SK-N-SH (cell line): Measurements from ENCODE around the gene CDH11.

Source experiments
- CTCF ChIP-seq: fragments of 200-600 bp; sonication (generic); IDR thresholded peaks from 2 replicates; pipeline ENCODE4 v1.6.1; 2017; ENCODE audit warnings: antibody characterized with exemption, mild to moderate bottlenecking, moderate library complexity
- POLR2AphosphoS5 ChIP-seq: IDR thresholded peaks from 2 replicates; pipeline ENCODE4 v1.6.1; 2012; ENCODE audit warnings: low read depth, low read length
- RFX5 ChIP-seq: IDR thresholded peaks from 2 replicates; pipeline ENCODE4 v1.6.1; 2012; ENCODE audit warnings: mild to moderate bottlenecking, improper control_type of control experiment, low read length
- USF1 ChIP-seq: IDR thresholded peaks from 2 replicates; pipeline ENCODE4 v1.4.0; 2012; ENCODE audit warnings: low read depth, borderline replicate concordance
- YY1 ChIP-seq: IDR thresholded peaks from 2 replicates; pipeline ENCODE4 v1.4.0; 2012; ENCODE audit warnings: low read depth, mild to moderate bottlenecking
- TF ChIP-seq, protein P1 (sequence below): IDR thresholded peaks from 2 replicates; pipeline ENCODE4 v1.6.1; 2012; ENCODE audit warnings: mild to moderate bottlenecking, low read depth, low read length, moderate library complexity
- TF ChIP-seq, protein P2 (sequence below): fragments of 150-350 bp; IDR thresholded peaks from 2 replicates; pipeline ENCODE4 v1.6.1; 2017; ENCODE audit warnings: antibody characterized with exemption, low read length, low read depth, borderline replicate concordance

- TF ChIP-seq RFX5, result no peak
- no peak for TF ChIP-seq POLR2AphosphoS5
- no peak for TF ChIP-seq CTCF
- TF ChIP-seq, protein P1, sequence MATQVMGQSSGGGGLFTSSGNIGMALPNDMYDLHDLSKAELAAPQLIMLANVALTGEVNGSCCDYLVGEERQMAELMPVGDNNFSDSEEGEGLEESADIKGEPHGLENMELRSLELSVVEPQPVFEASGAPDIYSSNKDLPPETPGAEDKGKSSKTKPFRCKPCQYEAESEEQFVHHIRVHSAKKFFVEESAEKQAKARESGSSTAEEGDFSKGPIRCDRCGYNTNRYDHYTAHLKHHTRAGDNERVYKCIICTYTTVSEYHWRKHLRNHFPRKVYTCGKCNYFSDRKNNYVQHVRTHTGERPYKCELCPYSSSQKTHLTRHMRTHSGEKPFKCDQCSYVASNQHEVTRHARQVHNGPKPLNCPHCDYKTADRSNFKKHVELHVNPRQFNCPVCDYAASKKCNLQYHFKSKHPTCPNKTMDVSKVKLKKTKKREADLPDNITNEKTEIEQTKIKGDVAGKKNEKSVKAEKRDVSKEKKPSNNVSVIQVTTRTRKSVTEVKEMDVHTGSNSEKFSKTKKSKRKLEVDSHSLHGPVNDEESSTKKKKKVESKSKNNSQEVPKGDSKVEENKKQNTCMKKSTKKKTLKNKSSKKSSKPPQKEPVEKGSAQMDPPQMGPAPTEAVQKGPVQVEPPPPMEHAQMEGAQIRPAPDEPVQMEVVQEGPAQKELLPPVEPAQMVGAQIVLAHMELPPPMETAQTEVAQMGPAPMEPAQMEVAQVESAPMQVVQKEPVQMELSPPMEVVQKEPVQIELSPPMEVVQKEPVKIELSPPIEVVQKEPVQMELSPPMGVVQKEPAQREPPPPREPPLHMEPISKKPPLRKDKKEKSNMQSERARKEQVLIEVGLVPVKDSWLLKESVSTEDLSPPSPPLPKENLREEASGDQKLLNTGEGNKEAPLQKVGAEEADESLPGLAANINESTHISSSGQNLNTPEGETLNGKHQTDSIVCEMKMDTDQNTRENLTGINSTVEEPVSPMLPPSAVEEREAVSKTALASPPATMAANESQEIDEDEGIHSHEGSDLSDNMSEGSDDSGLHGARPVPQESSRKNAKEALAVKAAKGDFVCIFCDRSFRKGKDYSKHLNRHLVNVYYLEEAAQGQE, result no peak
- TF ChIP-seq USF1, result no peak
- TF ChIP-seq YY1, result no peak
- TF ChIP-seq, protein P2, sequence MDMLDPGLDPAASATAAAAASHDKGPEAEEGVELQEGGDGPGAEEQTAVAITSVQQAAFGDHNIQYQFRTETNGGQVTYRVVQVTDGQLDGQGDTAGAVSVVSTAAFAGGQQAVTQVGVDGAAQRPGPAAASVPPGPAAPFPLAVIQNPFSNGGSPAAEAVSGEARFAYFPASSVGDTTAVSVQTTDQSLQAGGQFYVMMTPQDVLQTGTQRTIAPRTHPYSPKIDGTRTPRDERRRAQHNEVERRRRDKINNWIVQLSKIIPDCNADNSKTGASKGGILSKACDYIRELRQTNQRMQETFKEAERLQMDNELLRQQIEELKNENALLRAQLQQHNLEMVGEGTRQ, result no peak
These were observed 67.4 kb downstream of the CDH11 start for GRCh38 chr16:65054457-65054856.
